Measurements from ENCODE around the gene TAS2R5. TPM values are rescaled to one million over a fixed set of nuclear protein-coding genes. Genes with fewer than 3 reads are reported as not detected.

TAS2R5 gene, protein sequence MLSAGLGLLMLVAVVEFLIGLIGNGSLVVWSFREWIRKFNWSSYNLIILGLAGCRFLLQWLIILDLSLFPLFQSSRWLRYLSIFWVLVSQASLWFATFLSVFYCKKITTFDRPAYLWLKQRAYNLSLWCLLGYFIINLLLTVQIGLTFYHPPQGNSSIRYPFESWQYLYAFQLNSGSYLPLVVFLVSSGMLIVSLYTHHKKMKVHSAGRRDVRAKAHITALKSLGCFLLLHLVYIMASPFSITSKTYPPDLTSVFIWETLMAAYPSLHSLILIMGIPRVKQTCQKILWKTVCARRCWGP
- 0.28 to 0.44 TPM (median 0.36 TPM) in 5 replicates for total RNA-seq (2022; extraction: Qiagen RNA extraction)

DNA sequence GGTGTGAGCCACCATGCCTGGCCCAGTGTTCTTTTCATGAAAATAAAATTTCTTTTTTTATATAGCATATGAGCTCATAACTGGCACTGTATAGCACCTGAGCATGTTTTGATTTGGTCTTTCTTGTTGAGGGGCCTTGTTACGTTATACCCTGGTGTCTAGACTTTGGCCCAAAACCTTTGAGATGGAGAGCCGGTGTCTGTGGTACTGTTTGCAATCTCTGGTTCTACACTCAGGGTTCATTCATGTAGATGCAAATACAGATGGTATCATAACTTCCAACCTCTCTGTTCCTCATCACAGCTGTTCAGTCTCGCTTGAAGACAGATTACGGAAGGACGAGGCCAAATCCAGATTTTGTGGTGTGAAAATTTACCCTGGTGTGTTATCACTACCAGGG lies at the start of gene TAS2R5:
Gene TAS2R5, plus strand, starts transcription at position 301 of the 400 bp plus-strand sequence. CDS start 145 bp downstream, outside the sequence.

DNA sequence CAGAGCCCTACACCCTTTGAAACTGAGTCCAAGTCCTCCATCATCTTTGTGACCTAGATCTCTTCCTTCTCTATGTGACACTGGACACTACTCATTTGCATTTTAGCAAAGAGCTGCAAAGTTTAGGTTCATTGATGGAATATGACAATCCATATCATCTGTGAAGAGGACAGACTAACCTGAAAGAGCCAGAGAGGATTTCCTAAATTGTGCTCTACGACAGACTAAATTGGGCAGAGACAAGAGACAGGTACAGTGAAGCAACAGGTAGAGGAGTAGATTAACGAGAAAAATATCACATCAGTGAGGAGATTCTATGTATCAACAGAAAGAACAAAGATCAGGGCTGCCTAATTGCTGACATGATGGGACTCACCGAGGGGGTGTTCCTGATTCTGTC lies 26.2 kb upstream of the TAS2R5 start, which contains the start of gene TAS2R3:
Gene TAS2R3, plus strand, starts transcription at position 301 of the 400 bp plus-strand sequence. Its CDS starts 62 bp downstream, at position 363.

DNA sequence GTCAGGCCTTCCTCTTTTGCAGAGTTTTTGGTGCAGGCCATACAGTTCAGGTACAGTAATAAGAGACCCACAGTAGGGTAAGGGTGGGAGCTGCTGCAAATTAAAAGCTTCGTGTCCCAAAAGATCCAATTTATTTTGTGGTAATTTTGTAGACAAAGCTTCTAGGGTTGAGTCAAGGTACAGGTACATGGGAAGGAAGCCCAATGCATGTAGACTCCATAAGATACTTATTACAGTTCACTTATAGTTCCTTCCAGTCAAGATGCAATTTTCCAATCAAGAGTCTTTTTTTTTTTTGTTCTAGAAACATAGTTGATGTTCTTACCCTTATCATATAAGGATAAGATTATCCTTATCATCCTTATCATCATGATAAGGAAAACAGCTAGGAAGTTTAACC lies 13.6 kb upstream of the TAS2R5 start, which contains the start of gene TAS2R4:
Gene TAS2R4, plus strand, starts transcription at position 301 of the 400 bp plus-strand sequence. CDS start 1,815 bp downstream, outside the sequence.

Other genes with a start within 250 kb of the TAS2R5 start
- 26.4 to 34.7 TPM (median 28.3 TPM) in 5 replicates for gene AGK, start 238.8 kb upstream of the TAS2R5 start, total RNA-seq (2022; extraction: Qiagen RNA extraction)
- 4.6 to 6.0 TPM (median 5.6 TPM) in 5 replicates for gene DENND11, start 88.1 kb upstream of the TAS2R5 start, total RNA-seq (2022; extraction: Qiagen RNA extraction)
- not detected in 5 replicates for gene WEE2, start 81.9 kb upstream of the TAS2R5 start, total RNA-seq (2022; extraction: Qiagen RNA extraction)
- gene SSBP1, start 51.9 kb upstream of the TAS2R5 start, total RNA-seq (2022; extraction: Qiagen RNA extraction) = 272 to 326 TPM (median 276 TPM) in 5 replicates
- not detected in 5 replicates for gene TAS2R3, start 26.1 kb upstream of the TAS2R5 start, total RNA-seq (2022; extraction: Qiagen RNA extraction)
- 0.05 to 0.17 TPM (median 0.11 TPM) in 5 replicates for gene TAS2R4, start 13.5 kb upstream of the TAS2R5 start, total RNA-seq (2022; extraction: Qiagen RNA extraction)
- gene PRSS37, start 51.3 kb downstream of the TAS2R5 start, total RNA-seq (2022; extraction: Qiagen RNA extraction) = not detected in 5 replicates
- not detected in 5 replicates for gene OR9A4, start 126.2 kb downstream of the TAS2R5 start, total RNA-seq (2022; extraction: Qiagen RNA extraction)
- gene CLEC5A, start 156.8 kb downstream of the TAS2R5 start, total RNA-seq (2022; extraction: Qiagen RNA extraction) = not detected in 5 replicates
- gene TAS2R38, start 183.6 kb downstream of the TAS2R5 start, total RNA-seq (2022; extraction: Qiagen RNA extraction) = not detected in 5 replicates
- 0.58 to 0.73 TPM (median 0.60 TPM) in 5 replicates for gene MGAM, start 205.7 kb downstream of the TAS2R5 start, total RNA-seq (2022; extraction: Qiagen RNA extraction)

Data from A549 treated with AZD2906 at 1 μM for 4 hours (cell line).